NT2/D1 (cell line): ENCODE results near the gene KLHL21.

Experiments used
- SUZ12 ChIP-seq: IDR thresholded peaks from 2 replicates; pipeline ENCODE4 v1.6.1; 2011; ENCODE audit not compliant: insufficient read length, insufficient read depth; ENCODE audit errors: extremely low read depth
- ZNF274 ChIP-seq: IDR thresholded peaks from 2 replicates; pipeline ENCODE4 v1.6.1; 2011; ENCODE audit warnings: mild to moderate bottlenecking, low read depth, low read length

DNA sequence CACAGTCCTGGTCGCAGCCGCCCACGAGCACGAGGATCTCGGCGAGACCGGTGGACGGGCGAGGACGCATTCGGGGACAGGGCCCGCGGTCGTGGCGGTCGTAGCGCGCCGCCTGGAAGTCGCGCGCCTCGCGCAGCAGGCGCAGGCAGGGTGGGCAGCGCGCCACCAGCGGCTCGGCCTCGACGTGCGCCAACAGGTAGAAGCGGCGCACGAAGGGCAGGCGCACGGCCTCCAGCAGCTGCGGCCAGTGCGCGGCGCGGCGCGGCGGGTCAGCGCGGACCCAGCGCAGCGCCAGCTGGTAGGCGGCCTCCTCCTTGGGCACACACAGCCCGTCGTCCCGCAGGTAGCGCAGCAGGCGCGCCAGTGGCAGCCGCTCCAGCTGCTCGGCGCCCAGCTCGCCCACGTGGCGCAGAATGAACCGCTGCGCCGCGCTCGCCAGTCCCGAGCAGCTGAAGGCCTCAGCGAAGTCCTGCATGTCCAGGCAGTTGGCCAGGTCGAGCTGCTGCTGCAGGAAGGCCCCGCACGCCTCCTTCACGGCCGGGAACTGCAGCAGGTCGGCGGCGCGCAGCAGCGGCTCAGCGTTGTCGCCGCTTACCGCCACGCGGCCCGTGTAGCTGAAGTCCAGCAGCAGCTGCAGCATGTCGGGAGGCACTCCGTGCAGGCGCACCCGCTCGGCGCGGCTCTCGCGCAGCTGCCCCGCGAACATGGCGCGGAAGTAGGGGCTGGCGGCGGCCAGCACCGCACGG, 573 bp downstream of the KLHL21 start:
- TF ChIP-seq ZNF274 = no peak
- TF ChIP-seq SUZ12 = no peak
